ENCODE results near the gene CEP78.

Gene CEP78

DNA sequence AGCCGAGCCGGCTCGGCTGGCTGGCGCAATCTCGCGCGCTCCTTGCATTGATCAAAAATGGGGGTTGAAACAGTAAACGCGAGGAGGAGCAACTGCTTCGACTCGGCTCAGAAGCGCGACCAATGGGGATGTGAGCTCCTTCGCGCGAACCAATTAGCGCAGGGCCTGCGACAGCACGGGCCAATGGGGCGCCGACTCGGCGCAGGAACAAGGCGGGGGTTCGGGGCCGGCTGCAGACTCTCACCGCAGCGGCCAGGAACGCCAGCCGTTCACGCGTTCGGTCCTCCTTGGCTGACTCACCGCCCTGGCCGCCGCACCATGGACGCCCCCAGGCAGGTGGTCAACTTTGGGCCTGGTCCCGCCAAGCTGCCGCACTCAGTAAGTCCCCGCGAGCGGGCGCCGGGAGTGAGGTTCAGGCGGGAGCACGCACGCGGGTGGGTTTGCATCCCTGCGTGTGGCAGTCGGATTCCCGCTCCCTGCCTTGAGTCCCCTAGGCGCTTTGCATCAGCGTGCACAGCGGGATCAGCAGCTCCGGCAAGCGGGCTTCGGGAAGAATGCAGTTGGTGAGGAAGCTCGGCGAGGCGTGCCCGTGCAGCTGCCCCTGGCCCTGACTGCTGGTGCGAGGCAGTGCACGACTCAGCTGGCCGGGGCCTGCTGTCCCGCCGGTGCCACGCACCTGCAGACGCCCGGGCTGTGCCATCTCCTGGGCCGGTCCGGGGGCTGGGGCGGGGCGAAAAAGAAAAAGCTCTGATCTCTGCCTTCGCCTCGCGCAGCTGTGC lies 61.2 kb downstream of the CEP78 start, which contains the start of gene PSAT1:
Gene PSAT1, plus strand, starts transcription at position 233 of the 779 bp plus-strand sequence. Its CDS starts 86 bp downstream, at position 319.
- peak; percentile 96 for DNase-seq (ENCODE audit: low spot score in 2 of 2)
- Histone ChIP-seq H3K27me3 (ENCODE audit: low read depth) (no peaks in the 10 kb centered on the region), H3K4me1 (peaks cover 25% of the 10 kb centered on the region), H3K4me3 (peak within 1 kb of the TSS; percentile 95), H3K9me3 (no peaks in the 10 kb centered on the region), H3K36me3 (replicated peaks) (peaks cover 36% of the 10 kb centered on the region)
- in situ Hi-C loops (cut with MboI; ENCODE audit: low sequenced_read_pairs): no loop called here

DNA sequence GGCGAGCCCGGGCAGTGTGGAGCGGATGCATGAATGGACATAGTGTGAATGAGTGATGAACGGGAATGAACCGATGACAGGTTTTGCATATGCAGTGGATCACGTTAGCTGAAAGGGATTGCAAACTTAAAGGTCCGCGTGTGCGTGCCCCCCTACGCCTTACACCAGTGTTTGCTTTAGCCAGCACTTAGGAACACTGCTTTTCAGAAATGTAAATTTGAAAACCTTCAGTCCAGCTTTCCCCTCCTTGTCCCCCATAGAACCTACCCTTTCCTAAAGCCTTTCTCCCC lies 61.7 kb downstream of the CEP78 start:
- no peaks in the 10 kb centered on the region for H3K9me3 ChIP-seq
- H3K36me3 ChIP-seq (replicated peaks): peaks cover 41% of the 10 kb centered on the region
- in situ Hi-C loops (cut with MboI; ENCODE audit: low sequenced_read_pairs): no loop called here
- peak overlapping the region; percentile 95 for H3K4me3 ChIP-seq
- H3K27me3 ChIP-seq (ENCODE audit: low read depth): no peaks in the 10 kb centered on the region
- peak in 1 of 2 experiments; percentile 80 for DNase-seq (ENCODE audit: low spot score in 2 of 2)
- peaks cover 25% of the 10 kb centered on the region for H3K4me1 ChIP-seq

DNA sequence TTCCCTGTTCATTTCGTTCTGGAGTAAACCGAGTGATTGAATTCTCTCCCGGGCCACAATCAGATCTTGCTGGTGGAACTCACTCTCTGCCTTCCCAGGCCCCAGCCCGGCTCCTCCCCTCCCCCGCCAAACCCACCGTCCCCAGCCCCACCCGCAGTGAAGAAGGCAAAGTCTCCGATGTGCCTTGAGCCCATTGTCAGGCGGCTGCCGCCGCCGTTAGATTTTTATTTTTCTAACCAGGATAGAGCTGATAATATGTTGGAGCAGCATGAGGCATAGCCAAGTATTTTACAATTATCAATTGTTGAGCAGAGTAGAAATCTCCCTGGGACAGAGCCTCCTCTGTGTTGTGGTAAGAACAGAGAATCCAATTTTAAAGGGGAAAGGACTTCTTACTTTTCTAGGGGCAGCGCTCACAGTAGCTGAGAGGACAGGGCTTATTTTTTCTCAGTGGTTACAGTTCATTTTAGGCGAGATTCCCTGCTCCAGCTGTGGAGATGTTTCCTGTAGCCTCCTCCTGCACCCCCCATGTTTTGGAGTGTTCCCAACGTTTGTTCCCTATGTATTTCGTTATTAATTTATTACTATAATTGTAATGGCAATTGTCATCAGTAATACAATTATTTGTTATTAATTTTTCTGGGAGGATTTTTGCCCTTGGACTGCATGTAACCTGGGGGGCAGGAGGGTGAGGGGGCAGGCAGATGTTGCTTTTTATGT lies 62.3 kb downstream of the CEP78 start:
- peaks cover 47% of the 10 kb centered on the region for H3K36me3 ChIP-seq (replicated peaks)
- peak; percentile 31 to 75 for DNase-seq (ENCODE audit: low spot score in 2 of 2)
- in situ Hi-C loops (cut with MboI; ENCODE audit: low sequenced_read_pairs): no loop called here

DNA sequence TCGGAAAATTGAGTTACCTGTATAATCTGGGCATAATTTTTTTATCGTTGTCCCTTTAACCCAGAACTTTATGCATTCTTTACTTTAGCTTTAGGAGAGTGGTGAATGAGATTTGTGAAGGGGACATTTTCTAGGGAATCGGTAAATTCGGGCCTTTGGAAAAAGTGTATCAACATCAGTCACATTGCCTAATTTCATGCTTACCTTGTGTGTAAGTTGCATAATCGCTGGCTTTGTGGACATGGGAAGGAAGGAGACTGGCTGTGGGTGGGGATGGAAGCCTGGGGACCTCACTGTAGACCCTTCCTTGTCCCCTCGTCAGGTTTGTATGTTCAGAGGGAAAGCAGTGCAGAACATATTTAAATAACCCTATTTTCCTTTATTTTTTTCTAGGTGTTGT lies 64.3 kb downstream of the CEP78 start:
- Histone ChIP-seq H3K4me1 (peaks cover 25% of the 10 kb centered on the region), H3K36me3 (replicated peaks) (peaks cover 67% of the 10 kb centered on the region), H3K4me3 (no peak overlapping the region; the same call in 1 of the 2 replicates), H3K27me3 (ENCODE audit: low read depth) (no peaks in the 10 kb centered on the region), H3K9me3 (no peaks in the 10 kb centered on the region)
- in situ Hi-C loops (cut with MboI; ENCODE audit: low sequenced_read_pairs): no loop called here
- no peak for DNase-seq (ENCODE audit: low spot score in 2 of 2)

More for the DNA sequence above, 62.3 kb downstream of the CEP78 start:
- no peaks in the 10 kb centered on the region for H3K9me3 ChIP-seq
- no peaks in the 10 kb centered on the region for H3K27me3 ChIP-seq (ENCODE audit: low read depth)
- H3K4me3 ChIP-seq: peak overlapping the region; percentile 95
- peaks cover 25% of the 10 kb centered on the region for H3K4me1 ChIP-seq

DNA sequence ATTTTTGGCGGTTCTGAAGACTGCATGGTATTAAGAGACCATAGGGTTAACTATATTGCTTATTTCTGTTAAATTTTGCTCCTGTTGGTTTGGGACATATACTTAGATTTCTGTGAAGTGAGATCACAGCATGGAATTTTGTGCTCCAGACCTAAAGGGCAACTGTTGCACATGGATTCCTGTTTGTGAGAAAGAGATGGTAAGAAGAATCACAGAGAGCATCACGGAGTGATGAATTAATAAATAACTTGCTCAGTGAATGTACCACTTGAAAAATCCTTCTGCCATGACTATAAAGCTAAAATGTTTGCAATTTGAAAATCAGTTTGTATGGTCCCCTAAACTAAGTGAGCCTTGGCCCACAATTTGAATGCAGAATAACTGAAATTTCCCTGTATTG lies 65.6 kb downstream of the CEP78 start:
- Histone ChIP-seq H3K4me3 (no peak overlapping the region), H3K27me3 (ENCODE audit: low read depth) (no peaks in the 10 kb centered on the region), H3K9me3 (no peaks in the 10 kb centered on the region), H3K4me1 (peaks cover 15% of the 10 kb centered on the region), H3K36me3 (replicated peaks) (peaks cover 79% of the 10 kb centered on the region)
- in situ Hi-C loops (cut with MboI; ENCODE audit: low sequenced_read_pairs): no loop called here
- DNase-seq (ENCODE audit: low spot score in 2 of 2): no peak

DNA sequence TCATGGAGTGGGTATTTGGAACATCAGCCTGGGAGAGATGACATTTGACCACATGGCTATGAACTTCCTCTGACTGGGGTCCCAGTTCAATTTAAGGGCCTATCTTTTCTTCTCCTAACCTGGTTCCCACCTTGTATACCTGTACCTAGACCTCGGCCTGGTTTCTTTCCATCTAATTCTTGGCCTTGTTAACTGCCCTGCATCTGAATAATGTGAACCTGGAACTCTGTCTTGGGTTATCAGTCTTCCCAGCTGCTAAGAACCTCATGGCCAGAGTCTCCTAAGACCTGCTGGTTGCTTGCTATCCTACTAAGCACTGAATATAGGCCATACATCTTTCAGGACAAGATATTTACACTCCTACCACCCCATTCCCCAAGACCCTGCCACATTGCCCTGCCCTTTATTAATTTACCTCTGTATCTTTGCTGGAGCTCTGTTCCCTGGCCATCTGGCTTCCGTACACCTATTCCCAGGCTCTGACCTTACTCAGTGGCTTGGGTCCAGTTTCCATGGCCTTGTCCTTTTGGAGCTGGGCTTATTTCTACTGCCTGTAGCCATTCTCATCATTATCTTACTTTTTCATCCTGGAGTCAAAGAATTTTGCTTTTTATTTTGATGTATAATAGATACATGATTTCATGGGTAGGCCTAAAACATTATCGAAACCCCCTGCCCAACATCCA lies 67.6 kb downstream of the CEP78 start:
- H3K27me3 ChIP-seq (ENCODE audit: low read depth): no peaks in the 10 kb centered on the region
- H3K4me1 ChIP-seq: peaks cover 12% of the 10 kb centered on the region
- no peaks in the 10 kb centered on the region for H3K9me3 ChIP-seq
- peaks cover 89% of the 10 kb centered on the region for H3K36me3 ChIP-seq (replicated peaks)
- DNase-seq (ENCODE audit: low spot score in 2 of 2): no peak
- no peak overlapping the region for H3K4me3 ChIP-seq
- in situ Hi-C loops (cut with MboI; ENCODE audit: low sequenced_read_pairs): no loop called here

DNA sequence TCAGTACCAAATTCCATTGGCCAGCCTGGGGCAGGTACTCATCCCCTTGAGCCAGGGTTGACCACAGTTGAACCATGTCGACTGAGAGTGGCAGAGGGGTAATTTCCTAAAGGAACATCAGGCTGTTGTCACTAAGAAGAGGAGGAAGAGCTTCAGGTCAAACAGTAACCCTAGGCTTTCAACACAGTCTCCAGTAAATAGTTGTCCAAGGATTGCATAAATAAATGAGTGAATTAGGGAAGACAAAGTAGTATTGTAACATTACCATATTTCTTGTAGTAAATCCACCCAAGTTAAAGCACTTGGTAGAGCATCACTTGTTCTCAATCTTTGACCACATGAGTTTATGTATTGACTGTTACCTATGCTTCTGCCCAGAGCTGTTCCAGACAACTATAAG lies 68.5 kb downstream of the CEP78 start:
- Histone ChIP-seq H3K27me3 (ENCODE audit: low read depth) (no peaks in the 10 kb centered on the region), H3K36me3 (replicated peaks) (peaks cover 97% of the 10 kb centered on the region), H3K4me3 (no peak overlapping the region), H3K4me1 (peaks cover 7% of the 10 kb centered on the region), H3K9me3 (no peaks in the 10 kb centered on the region)
- DNase-seq (ENCODE audit: low spot score in 2 of 2): no peak
- in situ Hi-C loops (cut with MboI; ENCODE audit: low sequenced_read_pairs): no loop called here

DNA sequence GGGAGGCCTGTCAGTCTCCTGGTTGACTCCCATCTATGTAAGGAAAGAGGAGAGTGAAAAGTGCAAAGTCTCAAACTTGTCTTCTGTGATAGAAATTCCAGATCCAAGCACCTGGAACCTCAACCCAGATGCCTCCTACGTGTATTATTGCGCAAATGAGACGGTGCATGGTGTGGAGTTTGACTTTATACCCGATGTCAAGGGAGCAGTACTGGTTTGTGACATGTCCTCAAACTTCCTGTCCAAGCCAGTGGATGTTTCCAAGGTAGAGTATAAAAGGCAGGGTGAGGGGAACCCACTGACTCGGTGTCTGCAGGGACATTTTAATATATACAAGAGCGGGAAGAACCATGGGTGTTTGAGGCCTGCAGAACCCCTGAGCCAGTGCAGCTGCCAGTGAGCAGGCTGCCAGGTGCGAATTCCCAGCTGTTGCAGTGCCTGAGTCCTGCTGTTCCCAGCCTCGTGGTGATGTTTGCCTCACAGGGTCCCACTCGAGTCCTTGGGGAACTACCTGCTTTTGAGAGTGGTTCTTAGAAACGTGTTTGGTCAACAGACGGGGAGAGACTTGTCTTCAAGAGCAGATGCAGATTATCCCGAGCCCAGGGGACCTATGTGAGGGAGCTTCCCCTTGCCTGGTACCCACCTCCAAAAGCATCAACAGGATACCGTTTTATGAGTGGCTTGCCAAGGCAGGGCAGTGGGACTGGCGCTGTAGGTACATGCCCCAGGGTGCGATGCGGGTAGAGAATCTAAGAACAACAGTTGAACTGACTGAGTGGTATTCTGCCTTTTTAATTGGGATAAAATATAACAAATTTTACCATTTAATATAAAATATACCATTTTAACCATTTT lies 70.6 kb downstream of the CEP78 start:
- in situ Hi-C loops (cut with MboI; ENCODE audit: low sequenced_read_pairs): no loop called here
- H3K36me3 ChIP-seq (replicated peaks): peaks cover 100% of the 10 kb centered on the region

DNA sequence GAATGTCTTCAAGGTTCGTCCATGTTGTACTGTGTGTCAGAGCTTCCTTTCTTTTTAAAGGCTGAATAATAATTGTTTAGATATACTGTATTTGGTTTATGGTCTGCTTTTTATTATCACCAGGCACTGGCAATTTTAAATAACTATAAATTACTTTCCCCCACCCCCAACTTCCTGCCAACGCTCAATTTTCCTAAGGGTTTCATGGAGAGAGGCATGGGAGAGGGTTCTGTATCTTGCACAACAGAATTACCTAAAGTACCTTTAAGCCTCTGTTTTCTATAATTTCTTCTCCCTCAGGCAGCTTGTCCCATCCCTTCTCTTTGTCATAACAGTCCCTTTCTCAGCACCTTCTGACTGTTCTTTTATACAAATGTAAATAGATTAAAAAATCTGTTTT lies 71.5 kb downstream of the CEP78 start:
- Histone ChIP-seq H3K9me3 (no peaks in the 10 kb centered on the region), H3K4me3 (no peak overlapping the region), H3K27me3 (ENCODE audit: low read depth) (no peaks in the 10 kb centered on the region), H3K36me3 (replicated peaks) (peaks cover 100% of the 10 kb centered on the region), H3K4me1 (no peaks in the 10 kb centered on the region; the same call in 1 of the 2 replicates)
- in situ Hi-C loops (cut with MboI; ENCODE audit: low sequenced_read_pairs): no loop called here
- DNase-seq (ENCODE audit: low spot score in 2 of 2): no peak

More for the DNA sequence above, 70.6 kb downstream of the CEP78 start:
- H3K27me3 ChIP-seq (ENCODE audit: low read depth): no peaks in the 10 kb centered on the region
- no peak overlapping the region for H3K4me3 ChIP-seq
- DNase-seq (ENCODE audit: low spot score in 2 of 2): no peak
- no peaks in the 10 kb centered on the region; the same call in 1 of the 2 replicates for H3K4me1 ChIP-seq
- H3K9me3 ChIP-seq: no peaks in the 10 kb centered on the region

DNA sequence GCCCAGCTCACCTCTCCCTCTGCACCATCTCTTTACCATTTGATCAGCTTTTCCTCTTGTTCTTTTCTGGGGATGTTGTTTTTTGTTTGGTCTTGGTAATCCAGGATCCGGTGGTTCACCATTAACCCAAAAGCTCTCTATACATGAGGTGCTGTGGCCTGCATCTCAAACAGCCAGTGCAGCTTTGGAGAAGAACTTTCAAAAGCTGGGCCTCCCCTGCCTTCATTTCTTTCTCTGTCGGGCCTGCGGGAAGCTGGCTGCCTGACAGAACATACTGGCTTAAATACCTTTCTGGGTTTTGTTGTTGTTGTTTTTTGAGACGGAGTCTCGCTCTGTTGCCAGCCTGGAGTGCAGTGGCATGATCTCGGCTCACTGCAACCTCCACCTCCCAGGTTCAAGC lies 73.2 kb downstream of the CEP78 start:
- Histone ChIP-seq H3K9me3 (no peaks in the 10 kb centered on the region), H3K36me3 (replicated peaks) (peaks cover 99% of the 10 kb centered on the region), H3K27me3 (ENCODE audit: low read depth) (no peaks in the 10 kb centered on the region), H3K4me1 (no peaks in the 10 kb centered on the region; the same call in 1 of the 2 replicates), H3K4me3 (no peak overlapping the region)
- DNase-seq (ENCODE audit: low spot score in 2 of 2): no peak
- in situ Hi-C loops (cut with MboI; ENCODE audit: low sequenced_read_pairs): no loop called here

DNA sequence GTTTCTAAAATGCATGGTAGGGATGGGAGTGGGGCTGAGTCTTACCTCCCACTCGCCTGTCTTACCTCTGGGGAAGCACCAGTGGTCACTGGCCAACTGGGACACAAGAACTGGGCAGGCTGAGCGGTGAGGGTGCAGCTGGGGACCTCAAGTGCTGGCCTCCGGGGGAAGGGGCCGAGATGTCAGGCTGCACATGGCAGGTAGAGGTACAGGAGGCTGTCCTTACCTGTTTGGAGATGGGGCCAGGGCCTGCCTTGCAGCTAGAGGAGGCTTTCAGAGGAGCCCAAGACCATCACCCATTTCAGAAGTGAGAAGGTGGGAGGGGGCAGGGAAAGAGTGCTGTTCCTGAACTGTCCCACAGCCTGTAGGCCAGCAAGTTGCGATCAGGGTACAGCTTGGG lies 75.2 kb downstream of the CEP78 start:
- no peaks in the 10 kb centered on the region for H3K9me3 ChIP-seq
- H3K4me3 ChIP-seq: no peak overlapping the region
- in situ Hi-C loops (cut with MboI; ENCODE audit: low sequenced_read_pairs): no loop called here
- H3K4me1 ChIP-seq: no peaks in the 10 kb centered on the region; the same call in 1 of the 2 replicates
- no peaks in the 10 kb centered on the region for H3K27me3 ChIP-seq (ENCODE audit: low read depth)
- peaks cover 95% of the 10 kb centered on the region for H3K36me3 ChIP-seq (replicated peaks)
- no peak for DNase-seq (ENCODE audit: low spot score in 2 of 2)

DNA sequence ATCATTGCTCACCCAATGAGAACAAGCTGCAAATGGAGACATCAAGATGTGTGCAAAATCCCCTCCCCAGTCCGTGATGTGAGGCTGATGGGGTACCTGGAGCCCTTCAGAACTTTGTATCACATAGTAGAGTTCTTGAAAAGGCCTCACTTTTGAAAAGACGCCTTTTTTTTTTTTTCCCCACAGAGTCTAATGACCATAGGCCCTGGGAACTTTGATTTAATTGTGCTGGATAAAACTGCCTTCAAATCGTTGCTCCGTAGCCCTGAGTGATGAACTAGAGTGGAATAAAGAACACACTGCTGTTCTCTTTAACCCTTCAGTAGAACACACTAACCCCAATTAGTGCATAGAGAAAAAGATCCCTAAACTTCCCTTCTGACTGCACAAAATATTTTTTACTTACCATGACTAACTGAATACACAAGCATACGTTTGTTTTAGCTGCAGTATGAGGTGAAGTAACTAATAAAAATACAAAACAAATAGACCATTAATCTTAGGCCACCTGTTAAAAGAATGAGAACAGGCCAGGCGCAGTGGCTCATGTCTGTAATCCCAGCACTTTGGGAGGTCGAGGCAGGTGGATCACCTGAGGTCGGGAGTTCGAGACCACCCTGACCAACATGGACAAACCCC lies 76.1 kb downstream of the CEP78 start:
- H3K27me3 ChIP-seq (ENCODE audit: low read depth): no peaks in the 10 kb centered on the region
- DNase-seq (ENCODE audit: low spot score in 2 of 2): no peak
- H3K4me1 ChIP-seq: no peaks in the 10 kb centered on the region; the same call in 1 of the 2 replicates
- no peaks in the 10 kb centered on the region for H3K9me3 ChIP-seq
- H3K36me3 ChIP-seq (replicated peaks): peaks cover 95% of the 10 kb centered on the region
- in situ Hi-C loops (cut with MboI; ENCODE audit: low sequenced_read_pairs): no loop called here
- no peak overlapping the region for H3K4me3 ChIP-seq

DNA sequence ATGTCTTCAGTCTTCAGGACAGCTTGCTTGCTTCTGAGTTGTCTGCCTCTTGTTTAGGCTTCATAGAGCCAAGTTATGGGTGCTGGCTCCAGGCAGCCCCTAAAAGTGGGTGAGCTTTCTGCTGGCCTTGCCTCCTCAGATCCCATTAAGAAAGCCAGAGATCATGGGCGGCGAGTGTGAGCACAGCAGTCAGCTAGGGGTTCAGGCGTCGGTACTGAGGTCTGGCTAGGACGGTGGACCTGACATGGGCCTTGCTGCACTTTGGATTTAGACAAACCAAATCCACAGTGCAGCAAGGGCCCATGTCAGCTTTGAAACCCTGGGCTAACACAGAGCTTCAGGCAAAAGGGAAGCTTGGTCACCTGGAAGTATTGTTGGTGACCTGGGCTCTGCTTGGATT lies 78.7 kb downstream of the CEP78 start:
- Histone ChIP-seq H3K27me3 (ENCODE audit: low read depth) (no peaks in the 10 kb centered on the region), H3K4me1 (no peaks in the 10 kb centered on the region), H3K36me3 (replicated peaks) (peaks cover 95% of the 10 kb centered on the region), H3K9me3 (no peaks in the 10 kb centered on the region), H3K4me3 (no peak overlapping the region)
- DNase-seq (ENCODE audit: low spot score in 2 of 2): no peak
- in situ Hi-C loops (cut with MboI; ENCODE audit: low sequenced_read_pairs): no loop called here
